WTC11 (cell line): ENCODE results near the gene MDM1.

Source experiments
- JUN ChIP-seq: sonication (generic); formaldehyde crosslinking; IDR thresholded peaks from 2 replicates; pipeline ENCODE4 v1.8.0; 2023; ENCODE audit warnings: mild to moderate bottlenecking, missing genetic modification reagents
- TF ChIP-seq, protein P1 (sequence below): fragments of 200-600 bp; IDR thresholded peaks from 2 replicates; pipeline ENCODE4 v1.8.0; 2022; ENCODE audit warnings: antibody characterized with exemption

DNA sequence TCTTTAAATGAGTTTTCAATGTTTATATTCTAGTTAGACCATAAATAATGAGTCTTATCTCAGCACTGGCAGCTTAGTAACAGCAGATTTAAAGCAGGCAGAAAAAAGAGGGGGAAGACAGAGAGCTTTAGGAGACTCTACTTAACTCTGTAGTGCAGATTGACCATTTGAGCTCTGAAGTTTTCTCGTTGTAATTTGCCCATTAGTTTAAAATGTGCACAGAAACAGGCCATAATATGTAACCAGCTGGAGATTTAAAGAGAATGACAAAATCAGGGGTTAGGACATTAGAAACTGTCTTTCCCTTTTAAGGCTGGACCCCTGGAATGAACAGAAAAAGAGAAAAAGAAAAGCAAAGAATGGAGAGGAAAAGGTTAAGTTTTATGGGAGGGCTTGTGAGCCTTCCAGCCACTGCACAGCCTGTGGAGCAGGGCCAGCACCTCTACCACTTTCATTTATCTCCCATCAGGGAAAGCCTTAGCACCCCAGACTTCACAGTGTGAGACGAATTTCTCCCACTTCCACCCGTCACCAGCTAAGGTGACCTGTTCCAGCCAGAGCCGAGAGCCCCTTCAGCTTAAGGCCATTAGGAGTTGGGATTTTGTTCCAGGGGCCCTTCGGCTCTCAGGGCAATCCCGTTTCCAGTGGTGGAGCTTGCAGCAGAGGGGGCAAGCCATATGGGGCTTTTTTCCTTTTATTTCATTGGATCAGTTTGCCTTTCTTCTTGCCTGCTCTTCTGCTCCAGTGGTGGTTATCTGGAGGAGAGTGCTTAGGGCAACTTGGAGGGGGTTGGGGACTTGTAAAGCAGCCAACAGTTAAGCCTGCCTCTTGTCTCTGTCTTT, 86.8 kb downstream of the MDM1 start:
- no peak for TF ChIP-seq JUN (CRISPR knock-in tag)
- TF ChIP-seq, protein P1, sequence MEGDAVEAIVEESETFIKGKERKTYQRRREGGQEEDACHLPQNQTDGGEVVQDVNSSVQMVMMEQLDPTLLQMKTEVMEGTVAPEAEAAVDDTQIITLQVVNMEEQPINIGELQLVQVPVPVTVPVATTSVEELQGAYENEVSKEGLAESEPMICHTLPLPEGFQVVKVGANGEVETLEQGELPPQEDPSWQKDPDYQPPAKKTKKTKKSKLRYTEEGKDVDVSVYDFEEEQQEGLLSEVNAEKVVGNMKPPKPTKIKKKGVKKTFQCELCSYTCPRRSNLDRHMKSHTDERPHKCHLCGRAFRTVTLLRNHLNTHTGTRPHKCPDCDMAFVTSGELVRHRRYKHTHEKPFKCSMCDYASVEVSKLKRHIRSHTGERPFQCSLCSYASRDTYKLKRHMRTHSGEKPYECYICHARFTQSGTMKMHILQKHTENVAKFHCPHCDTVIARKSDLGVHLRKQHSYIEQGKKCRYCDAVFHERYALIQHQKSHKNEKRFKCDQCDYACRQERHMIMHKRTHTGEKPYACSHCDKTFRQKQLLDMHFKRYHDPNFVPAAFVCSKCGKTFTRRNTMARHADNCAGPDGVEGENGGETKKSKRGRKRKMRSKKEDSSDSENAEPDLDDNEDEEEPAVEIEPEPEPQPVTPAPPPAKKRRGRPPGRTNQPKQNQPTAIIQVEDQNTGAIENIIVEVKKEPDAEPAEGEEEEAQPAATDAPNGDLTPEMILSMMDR: no peak
